Neural cell (in vitro differentiated cells): ENCODE measurements around the gene S100B. TPM values are rescaled to one million over a fixed set of nuclear protein-coding genes. Genes with fewer than 3 reads are reported as not detected.

ENCODE experiments used
- H2AFZ ChIP-seq: fragments of 200-600, 300-800 bp; sonication (generic), shearing (Covaris generic); 2 replicates; pipeline ENCODE4 v1.6.0; 2014; ENCODE audit warnings: low read depth, mild to moderate bottlenecking, antibody characterized with exemption, low read length, moderate library complexity
- H3F3A ChIP-seq: fragments of 200-600 bp; shearing (Covaris generic); 2 replicates; pipeline ENCODE4 v1.6.1; 2016; ENCODE audit warnings: mild to moderate bottlenecking, moderate library complexity, mixed read lengths, antibody characterized with exemption, low read length; ENCODE audit not compliant: insufficient read depth, poor library complexity, severe bottlenecking
- H3K27ac ChIP-seq: fragments of 200-600, 300-800 bp; sonication (generic), shearing (Covaris generic); 2 replicates; pipeline ENCODE4 v1.5.1; 2014; ENCODE audit warnings: mild to moderate bottlenecking, low read length, moderate library complexity
- H3K27me3 ChIP-seq: fragments of 300-800, 200-600 bp; sonication (generic), shearing (Covaris generic); 2 replicates; pipeline ENCODE4 v1.6.0; 2014; ENCODE audit warnings: mild to moderate bottlenecking, low read depth, low read length, moderate library complexity; ENCODE audit not compliant: insufficient read depth
- H3K36me3 ChIP-seq: fragments of 300-800, 200-600 bp; sonication (generic), shearing (Covaris generic); 2 replicates; pipeline ENCODE4 v1.5.1; 2014; ENCODE audit warnings: mild to moderate bottlenecking, antibody characterized with exemption, low read length, moderate library complexity; ENCODE audit not compliant: insufficient read depth
- H3K4me2 ChIP-seq: fragments of 300-800, 200-600 bp; sonication (generic), shearing (Covaris generic); 2 replicates; pipeline ENCODE4 v1.6.0; 2014; ENCODE audit warnings: mild to moderate bottlenecking, low read length
- H3K4me3 ChIP-seq: fragments of 300-800, 200-600 bp; sonication (generic), shearing (Covaris generic); 2 replicates; pipeline ENCODE4 v1.5.1; 2014; ENCODE audit warnings: mild to moderate bottlenecking, low read length, moderate library complexity
- H3K79me2 ChIP-seq: fragments of 200-600 bp; shearing (Covaris generic); replicated peaks from 2 replicates; pipeline ENCODE4 v1.6.0; 2014; ENCODE audit warnings: mild to moderate bottlenecking, low read length, moderate library complexity; ENCODE audit not compliant: insufficient read depth
- H3K9ac ChIP-seq: fragments of 300-800, 200-600 bp; sonication (generic), shearing (Covaris generic); 2 replicates; pipeline ENCODE4 v1.6.1; 2016; ENCODE audit warnings: mild to moderate bottlenecking, low read length, mixed read lengths
- H3K9me2 ChIP-seq: fragments of 200-600 bp; shearing (Covaris generic); 2 replicates; pipeline ENCODE4 v1.6.1; 2016; ENCODE audit warnings: mild to moderate bottlenecking, low read length, mixed read lengths; ENCODE audit not compliant: insufficient read depth
- H3K9me3 ChIP-seq: fragments of 200-600, 300-800 bp; sonication (generic), shearing (Covaris generic); 2 replicates; pipeline ENCODE4 v1.6.1; 2016; ENCODE audit warnings: mild to moderate bottlenecking, mixed run types, low read length, moderate library complexity, mixed read lengths
- H4K20me1 ChIP-seq: fragments of 200-600 bp; shearing (Covaris generic); 2 replicates; pipeline ENCODE4 v1.6.1; 2016; ENCODE audit warnings: mild to moderate bottlenecking, mixed run types; ENCODE audit not compliant: insufficient read depth
- EP300 ChIP-seq: fragments of 450-650 bp; conservative IDR thresholded peaks from 2 replicates; pipeline ENCODE4 v1.6.1; 2014; ENCODE audit warnings: antibody characterized with exemption, mild to moderate bottlenecking, moderate library complexity; ENCODE audit not compliant: poor library complexity, severe bottlenecking
- EZH2 ChIP-seq: fragments of 200-600, 300-800 bp; shearing (Covaris generic), sonication (generic); IDR thresholded peaks from 2 replicates; pipeline ENCODE4 v1.6.1; 2014; ENCODE audit warnings: antibody characterized with exemption, low read length, borderline replicate concordance, mild to moderate bottlenecking; ENCODE audit not compliant: insufficient read depth, poor library complexity, severe bottlenecking
- MXI1 ChIP-seq: fragments of 450-650 bp; conservative IDR thresholded peaks from 2 replicates; pipeline ENCODE4 v1.6.1; 2014; ENCODE audit warnings: antibody characterized with exemption, mild to moderate bottlenecking; ENCODE audit not compliant: poor library complexity, severe bottlenecking
- POLR2AphosphoS5 ChIP-seq: IDR thresholded peaks from 2 replicates; pipeline ENCODE4 v1.6.1; 2012
- RAD21 ChIP-seq: fragments of 450-650 bp; conservative IDR thresholded peaks from 2 replicates; pipeline ENCODE4 v1.6.1; 2014; ENCODE audit warnings: antibody characterized with exemption, mild to moderate bottlenecking, moderate library complexity
- REST ChIP-seq: IDR thresholded peaks from 2 replicates; pipeline ENCODE4 v1.6.1; 2012; ENCODE audit warnings: borderline replicate concordance
- SMC3 ChIP-seq: fragments of 450-650 bp; conservative IDR thresholded peaks from 2 replicates; pipeline ENCODE4 v1.6.1; 2014; ENCODE audit warnings: antibody characterized with exemption, mild to moderate bottlenecking, moderate library complexity; ENCODE audit not compliant: poor library complexity
- TAF1 ChIP-seq: IDR thresholded peaks from 2 replicates; pipeline ENCODE4 v1.6.1; 2012; ENCODE audit warnings: low read depth
- polyA plus RNA-seq: library from polyadenylated mRNA; depleted of rRNA; stranded (reverse); fragments of >200 nt; gene quantifications from 2 replicates; pipeline ENCODE4 v1.2.3, GENCODE V29; 2014
- TF ChIP-seq, protein P1 (sequence below): fragments of 450-650 bp; IDR thresholded peaks from 2 replicates; pipeline ENCODE4 v1.5.1; 2014; ENCODE audit warnings: antibody characterized with exemption, mild to moderate bottlenecking, moderate library complexity; ENCODE audit not compliant: poor library complexity, severe bottlenecking

Gene S100B
- polyA plus RNA-seq, 1 donor from 2014 or later, result 1.4 TPM

DNA sequence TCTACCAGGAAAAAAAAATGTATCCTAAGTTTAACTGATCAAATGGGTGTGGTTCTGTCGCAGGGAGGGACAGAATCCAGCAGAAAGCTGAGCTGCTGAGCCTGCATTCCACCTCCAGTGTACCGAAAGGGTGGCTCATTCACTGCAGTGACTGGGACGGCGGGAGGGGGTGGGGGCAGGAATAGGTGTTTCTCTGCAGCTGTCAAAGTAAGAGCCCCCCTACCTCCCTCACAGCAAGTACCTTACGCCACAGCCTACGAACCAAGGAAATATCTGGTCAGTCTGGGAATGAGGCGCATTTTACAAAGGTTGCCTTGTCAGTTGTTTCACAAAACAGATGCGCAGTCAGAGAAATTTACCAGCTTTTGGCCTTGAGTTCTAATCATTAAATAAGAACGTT lies 1.7 kb downstream of the S100B start:
- Histone ChIP-seq H4K20me1 (no peaks in the 10 kb centered on the region), H3K27me3 (no peaks in the 10 kb centered on the region), H3K4me2 (no peak overlapping the region), H3K36me3 (no peaks in the 10 kb centered on the region), H3K27ac (no peak overlapping the region), H3K4me3 (no peak overlapping the region), H3F3A (no peaks in the 10 kb centered on the region), H2AFZ (no peak overlapping the region), H3K9me3 (no peaks in the 10 kb centered on the region), H3K9ac (no peak overlapping the region), H3K79me2 (no peaks in the 10 kb centered on the region), H3K9me2 (no peaks in the 10 kb centered on the region)
- TF ChIP-seq, protein P1, sequence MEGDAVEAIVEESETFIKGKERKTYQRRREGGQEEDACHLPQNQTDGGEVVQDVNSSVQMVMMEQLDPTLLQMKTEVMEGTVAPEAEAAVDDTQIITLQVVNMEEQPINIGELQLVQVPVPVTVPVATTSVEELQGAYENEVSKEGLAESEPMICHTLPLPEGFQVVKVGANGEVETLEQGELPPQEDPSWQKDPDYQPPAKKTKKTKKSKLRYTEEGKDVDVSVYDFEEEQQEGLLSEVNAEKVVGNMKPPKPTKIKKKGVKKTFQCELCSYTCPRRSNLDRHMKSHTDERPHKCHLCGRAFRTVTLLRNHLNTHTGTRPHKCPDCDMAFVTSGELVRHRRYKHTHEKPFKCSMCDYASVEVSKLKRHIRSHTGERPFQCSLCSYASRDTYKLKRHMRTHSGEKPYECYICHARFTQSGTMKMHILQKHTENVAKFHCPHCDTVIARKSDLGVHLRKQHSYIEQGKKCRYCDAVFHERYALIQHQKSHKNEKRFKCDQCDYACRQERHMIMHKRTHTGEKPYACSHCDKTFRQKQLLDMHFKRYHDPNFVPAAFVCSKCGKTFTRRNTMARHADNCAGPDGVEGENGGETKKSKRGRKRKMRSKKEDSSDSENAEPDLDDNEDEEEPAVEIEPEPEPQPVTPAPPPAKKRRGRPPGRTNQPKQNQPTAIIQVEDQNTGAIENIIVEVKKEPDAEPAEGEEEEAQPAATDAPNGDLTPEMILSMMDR, result no peak
- TF ChIP-seq TAF1 (no peak), REST (no peak), EP300 (no peak), EZH2 (no peak), RAD21 (no peak), POLR2AphosphoS5 (no peak), MXI1 (no peak), SMC3 (no peak)

- Histone ChIP-seq H3K4me3 (no peak overlapping the region), H3K27me3 (no peaks in the 10 kb centered on the region), H3K4me2 (no peak overlapping the region), H3K27ac (no peak overlapping the region), H3K9me2 (no peaks in the 10 kb centered on the region), H3K79me2 (no peaks in the 10 kb centered on the region), H3K9me3 (no peaks in the 10 kb centered on the region), H3K9ac (no peak overlapping the region), H3F3A (no peaks in the 10 kb centered on the region), H2AFZ (no peak overlapping the region), H4K20me1 (no peaks in the 10 kb centered on the region), H3K36me3 (no peaks in the 10 kb centered on the region)
- no peak for TF ChIP-seq RAD21
- no peak for TF ChIP-seq SMC3
- no peak for TF ChIP-seq REST
- no peak for TF ChIP-seq EP300
- TF ChIP-seq EZH2, result no peak
- no peak for TF ChIP-seq POLR2AphosphoS5
- TF ChIP-seq MXI1, result no peak
- TF ChIP-seq, protein P1, result no peak
- no peak for TF ChIP-seq TAF1
These were observed 3.9 kb downstream of the S100B start for GRCh38 chr21:46600978-46601377.
